Gastrocnemius medialis (tissue), 4 donors: ENCODE measurements around the gene PSME3IP1. TPM values are rescaled to one million over a fixed set of nuclear protein-coding genes. Genes with fewer than 3 reads are reported as not detected.

Source experiments
- ATAC-seq, 2 donors: fragments of 150-250 bp; one replicate each; pipeline ENCODE4 v1.9.1; 2016
- DNase-seq, 2 donors: peaks; one replicate each; pipeline ENCODE4 v3.0.0-alpha.2; 2019
- H3K27ac ChIP-seq, 4 donors: fragments of 200-600 bp; sonication (generic); 1 replicate in 1 of 4; 2 replicates in 3 of 4; pipeline ENCODE4 v1.5.1; 2016 to 2018; ENCODE audit warnings: mild to moderate bottlenecking in 2 of 4, moderate library complexity in 1 of 4
- H3K27me3 ChIP-seq, 3 donors: fragments of 200-600 bp; sonication (generic) in 2 of 3; 1 replicate in 1 of 3; 2 replicates in 2 of 3; pipeline versions ENCODE4 v1.5.1 to v1.6.0; 2016 to 2019; ENCODE audit warnings: mild to moderate bottlenecking in 1 of 3, moderate library complexity in 1 of 3
- H3K36me3 ChIP-seq, 2 donors: fragments of 200-600 bp; sonication (generic) in 1 of 2; one replicate each; pipeline ENCODE4 v1.5.1; 2017 to 2018
- H3K4me1 ChIP-seq, 2 donors: fragments of 200-600 bp; sonication (generic) in 1 of 2; one replicate each; pipeline ENCODE4 v1.5.1; 2016 to 2017; ENCODE audit warnings: mild to moderate bottlenecking in 2 of 2
- H3K4me3 ChIP-seq, 4 donors: fragments of 200-600 bp; sonication (generic) in 3 of 4; 1 replicate in 1 of 4; 2 replicates in 3 of 4; pipeline ENCODE4 v1.5.1; 2016 to 2019; ENCODE audit warnings: mild to moderate bottlenecking in 2 of 4
- H3K9me3 ChIP-seq, 3 donors: fragments of 200-600 bp; sonication (generic) in 2 of 3; 1 replicate in 1 of 3; 2 replicates in 2 of 3; pipeline ENCODE4 v1.5.1; 2016 to 2019
- CTCF ChIP-seq, 5 experiments: fragments of 450-650 bp in 3 of 5; fragments of 200-600 bp in 2 of 5; sonication (generic) in 2 of 5; IDR thresholded peaks in 4 of 5; conservative IDR thresholded peaks in 1 of 5; 1 replicate in 4 of 5; 2 replicates in 1 of 5; pipeline ENCODE4 v1.5.1; 2016 to 2019; ENCODE audit warnings: antibody characterized with exemption in 5 of 5, mild to moderate bottlenecking in 3 of 5, moderate library complexity in 3 of 5
- POLR2A ChIP-seq, 2 donors: fragments of 450-650 bp; IDR thresholded peaks; one replicate each; pipeline ENCODE4 v1.6.1; 2017; ENCODE audit warnings: antibody characterized with exemption in 2 of 2, mild to moderate bottlenecking in 2 of 2, moderate library complexity in 2 of 2
- in situ Hi-C, 4 donors: fragments of 200-750 bp; cut with MboI; loops; one replicate each; pipeline versions ENCODE4 v1.15.0 to v1.8.0; 2017; ENCODE audit warnings: low sequenced_read_pairs in 4 of 4
- intact Hi-C: fragments of 100-400 bp; cut with DNase I; formaldehyde crosslinking; loops from one replicate; pipeline ENCODE4 v1.15.1; 2023; ENCODE audit warnings: low total_unique reads
- total RNA-seq, 4 donors: library from RNA; depleted of rRNA; stranded (reverse); fragments of >200 nt; gene quantifications; one replicate each; pipeline versions ENCODE4 v1.1.0 to v1.2.3, GENCODE V29; 2016

Gene PSME3IP1
- total RNA-seq, 4 donors from 2014 or later, result 43.8 to 57.6 (median 53.4) TPM

- DNase-seq (no peak), ATAC-seq (no peak)
- Histone ChIP-seq H3K27me3 (no peaks in the 10 kb centered on the region), H3K4me3 (no peak overlapping the region), H3K36me3 (peaks cover 0 to 21% of the 10 kb centered on the region in 2 donors), H3K9me3 (no peaks in the 10 kb centered on the region), H3K27ac (no peak overlapping the region), H3K4me1 (no peaks in the 10 kb centered on the region)
- no peak for TF ChIP-seq CTCF (IDR thresholded peaks at IDR 0.05 in 4 of 5, conservative IDR thresholded peaks at IDR 0.05 in 1 of 5)
- no peak for TF ChIP-seq POLR2A (IDR thresholded peaks at IDR 0.05)
- in situ Hi-C loops, result no loop called here
- intact Hi-C loops, result no loop called here
Measured at GRCh38 chr16:57123216-57123973, 62.4 kb downstream of the PSME3IP1 start.

- in situ Hi-C loops, result no loop called here
- Histone ChIP-seq H3K4me1 (no peaks in the 10 kb centered on the region), H3K36me3 (peaks cover 0 to 21% of the 10 kb centered on the region in 2 donors), H3K9me3 (no peaks in the 10 kb centered on the region), H3K4me3 (no peak overlapping the region), H3K27me3 (no peaks in the 10 kb centered on the region), H3K27ac (no peak overlapping the region)
- no peak for TF ChIP-seq CTCF (IDR thresholded peaks at IDR 0.05 in 4 of 5, conservative IDR thresholded peaks at IDR 0.05 in 1 of 5)
- TF ChIP-seq POLR2A (IDR thresholded peaks at IDR 0.05), result no peak
- DNase-seq (no peak), ATAC-seq (no peak)
- intact Hi-C loops, result no loop called here
Measured at GRCh38 chr16:57118461-57119084, 67.3 kb downstream of the PSME3IP1 start.

- TF ChIP-seq POLR2A (IDR thresholded peaks at IDR 0.05) (no peak), CTCF (IDR thresholded peaks at IDR 0.05 in 4 of 5, conservative IDR thresholded peaks at IDR 0.05 in 1 of 5) (no peak)
- Histone ChIP-seq H3K27me3 (no peaks in the 10 kb centered on the region), H3K9me3 (no peaks in the 10 kb centered on the region), H3K4me1 (no peaks in the 10 kb centered on the region), H3K4me3 (no peak overlapping the region), H3K27ac (no peak overlapping the region), H3K36me3 (peaks cover 0 to 10% of the 10 kb centered on the region in 2 donors)
- in situ Hi-C loops, result no loop called here
- intact Hi-C loops, result no loop called here
- DNase-seq, result no peak
- no peak for ATAC-seq
Measured at GRCh38 chr16:57115514-57116182, 70.2 kb downstream of the PSME3IP1 start.

GRCh38 chr16:57115168-57115513 lies 70.7 kb downstream of the PSME3IP1 start:
- in situ Hi-C loops (no loop called here), intact Hi-C loops (no loop called here)
- H3K27me3 ChIP-seq, result no peaks in the 10 kb centered on the region
- no peak for TF ChIP-seq POLR2A (IDR thresholded peaks at IDR 0.05)
- no peak for TF ChIP-seq CTCF (IDR thresholded peaks at IDR 0.05 in 4 of 5, conservative IDR thresholded peaks at IDR 0.05 in 1 of 5)
- H3K27ac ChIP-seq, result no peak overlapping the region
- no peaks in the 10 kb centered on the region for H3K4me1 ChIP-seq
- DNase-seq, result no peak
- peaks cover 0 to 10% of the 10 kb centered on the region in 2 donors for H3K36me3 ChIP-seq
- ATAC-seq, result no peak
- no peaks in the 10 kb centered on the region for H3K9me3 ChIP-seq
- H3K4me3 ChIP-seq, result no peak overlapping the region
